Activated CD4-positive, CD25-positive, alpha-beta regulatory T cell treated with anti-CD3 and anti-CD28 coated beads, Interleukin-2, amount 50 U/mL, for 72 hours (primary cell): ENCODE data around the gene SERTAD2.

ENCODE experiments used
- DNase-seq: peaks from one replicate; pipeline ENCODE4 v3.0.0; 2021

Gene SERTAD2

DNA sequence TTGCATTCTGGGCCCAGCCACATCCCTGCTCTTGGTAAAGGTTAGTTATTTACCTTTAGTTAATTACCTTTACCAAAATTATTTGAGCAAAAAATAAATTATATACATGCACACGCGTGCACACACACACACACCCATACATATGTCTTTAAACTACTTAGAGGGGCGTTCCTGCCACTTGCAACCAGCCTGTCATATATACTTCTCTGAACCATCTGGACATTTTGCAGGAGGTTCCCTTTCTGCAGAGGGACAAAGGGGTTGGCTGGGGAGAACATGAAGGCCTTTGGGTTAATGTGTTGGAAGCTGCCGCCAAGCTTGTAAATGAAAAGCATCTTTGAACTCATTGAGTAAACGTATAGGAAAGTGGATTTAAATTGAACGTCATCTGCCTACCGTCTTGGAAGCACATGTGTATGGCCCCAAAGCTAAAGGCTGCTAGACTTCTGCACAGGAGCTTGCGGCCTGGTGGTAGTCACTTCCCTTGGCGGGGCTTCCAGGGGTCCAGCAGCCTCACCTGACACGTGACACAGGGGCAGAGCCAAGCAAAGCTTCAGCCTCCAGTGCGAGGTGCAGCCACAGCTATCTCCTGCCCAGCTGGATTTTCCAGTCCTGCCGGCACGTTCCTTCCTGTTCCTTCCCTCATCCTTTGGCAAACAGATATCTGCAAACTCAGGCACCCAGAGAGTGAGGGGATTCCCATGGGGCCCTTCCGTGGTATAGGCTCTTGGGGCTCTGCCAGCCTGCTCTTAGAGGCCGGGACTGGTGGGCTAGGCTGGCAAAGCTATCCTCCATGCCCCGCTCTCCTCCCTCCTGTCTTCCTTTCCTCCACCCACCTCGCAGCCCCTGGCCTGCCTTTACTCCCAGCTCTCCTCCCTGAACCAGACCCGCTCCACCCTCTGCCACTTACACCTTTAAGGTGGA lies 46.1 kb downstream of the SERTAD2 start:
- no peak for DNase-seq

DNA sequence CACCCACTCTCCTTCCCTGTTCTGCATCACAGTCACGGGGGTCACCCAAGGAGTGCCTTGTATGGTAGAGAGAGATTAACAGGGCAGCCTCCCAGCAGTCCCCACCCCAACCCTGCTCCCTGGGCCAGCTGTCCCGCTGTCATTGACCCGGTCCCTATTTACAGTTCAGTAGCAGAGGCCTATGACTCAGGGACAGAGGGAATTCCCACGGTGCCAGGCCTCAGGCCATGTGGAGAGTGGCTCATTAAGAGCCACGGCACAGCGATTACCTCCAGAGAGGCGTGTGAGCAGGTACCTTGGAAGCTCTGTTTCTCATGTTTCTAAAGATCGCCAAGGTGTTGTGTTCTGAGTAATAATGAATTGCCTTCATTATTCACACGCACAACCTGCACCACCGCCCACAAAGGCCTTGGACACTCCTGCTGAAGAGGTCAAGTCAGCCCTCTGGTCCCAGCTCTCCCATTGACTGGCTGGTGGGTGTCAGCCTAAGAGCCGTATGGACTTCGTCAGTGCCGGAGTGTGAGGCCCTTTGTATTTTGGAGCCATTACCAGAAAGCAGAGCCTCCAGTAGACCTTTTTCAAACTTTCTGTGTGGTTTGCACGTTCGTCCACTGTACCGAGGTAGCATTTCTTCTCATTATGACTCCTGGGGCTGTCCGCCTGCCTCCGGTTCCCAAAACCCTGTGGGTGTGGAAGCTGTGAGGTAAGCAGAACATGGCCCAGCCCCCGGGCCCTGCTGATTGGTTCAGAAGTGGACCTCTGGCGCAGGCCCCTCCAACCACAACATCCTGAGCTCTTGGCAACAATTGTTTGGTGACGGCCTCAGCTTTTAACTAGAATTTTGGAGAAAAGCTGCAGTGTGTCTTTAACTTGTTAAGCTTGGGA lies 47.0 kb downstream of the SERTAD2 start:
- DNase-seq, result peak; percentile 83

DNA sequence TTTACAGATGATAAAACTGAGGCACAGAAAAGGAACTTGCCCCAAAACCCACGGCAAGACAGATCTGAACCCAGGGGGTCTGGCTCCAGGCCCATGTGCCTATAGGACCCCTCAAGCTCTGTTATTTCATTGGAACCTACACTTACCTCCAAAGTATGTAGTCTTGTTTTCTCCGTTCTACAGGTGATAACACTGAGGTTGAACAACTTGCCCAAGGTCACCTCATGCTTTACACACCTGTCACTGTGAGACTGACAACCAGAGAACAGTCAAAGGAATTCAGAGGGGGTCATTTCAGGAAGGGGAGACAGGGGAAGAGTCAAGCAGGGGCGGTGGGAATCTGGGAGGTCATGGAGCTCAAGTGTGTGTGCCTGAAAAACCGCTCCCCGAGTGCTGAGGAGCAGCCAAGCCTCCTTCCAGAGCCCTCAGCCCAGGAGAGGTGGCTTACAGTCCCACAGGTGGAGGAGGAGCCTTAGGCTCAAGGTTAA lies 47.7 kb downstream of the SERTAD2 start:
- DNase-seq, result no peak

GRCh38 chr2:64605026-64605471 lies 48.7 kb downstream of the SERTAD2 start:
- no peak for DNase-seq

- DNase-seq, result no peak
Observed at GRCh38 chr2:64604155-64604554, 49.6 kb downstream of the SERTAD2 start.

DNA sequence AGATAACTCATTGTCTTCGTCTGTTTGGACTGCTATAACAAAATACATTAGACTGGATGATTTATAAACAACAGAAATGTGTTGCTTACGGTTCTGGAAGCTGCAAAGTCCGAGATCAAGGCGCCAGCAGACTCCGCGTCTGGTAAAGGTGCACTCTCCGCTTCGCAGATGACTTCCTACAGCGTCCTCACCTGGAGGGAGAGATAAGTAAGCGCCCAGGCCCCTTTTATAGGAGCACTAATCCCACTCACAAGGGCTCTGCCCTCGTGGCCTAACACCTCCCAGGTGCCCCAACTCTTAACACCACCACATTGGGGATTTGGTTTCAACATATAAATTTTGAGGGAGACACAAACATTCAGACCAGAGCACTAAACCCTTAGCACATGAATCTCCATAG lies 51.3 kb downstream of the SERTAD2 start:
- DNase-seq, result no peak

GRCh38 chr2:64601785-64602391 lies 51.8 kb downstream of the SERTAD2 start:
- no peak for DNase-seq

- DNase-seq, result no peak
Observed at GRCh38 chr2:64601034-64601754, 52.5 kb downstream of the SERTAD2 start.

DNA sequence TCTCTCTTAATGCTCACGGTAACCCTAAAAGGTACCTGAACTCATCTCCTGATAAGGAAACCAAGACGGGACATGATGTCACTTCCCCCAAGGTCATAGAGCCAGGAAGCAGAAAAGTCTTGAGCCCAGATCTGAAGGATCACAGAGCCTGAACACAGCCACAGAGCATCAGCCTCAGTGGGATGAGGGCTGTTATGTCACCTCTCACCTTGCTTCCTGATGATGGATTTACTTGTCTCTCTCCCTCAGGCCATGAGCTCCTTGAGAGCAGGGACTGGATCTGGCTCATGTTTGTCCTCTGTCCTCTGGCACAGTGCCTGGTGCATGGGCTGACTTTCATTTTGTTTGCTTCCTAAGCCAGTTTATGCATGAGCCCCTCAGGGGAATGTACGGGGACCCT lies 54.2 kb downstream of the SERTAD2 start:
- no peak for DNase-seq

GRCh38 chr2:64598226-64598625 lies 55.5 kb downstream of the SERTAD2 start:
- DNase-seq, result no peak

DNA sequence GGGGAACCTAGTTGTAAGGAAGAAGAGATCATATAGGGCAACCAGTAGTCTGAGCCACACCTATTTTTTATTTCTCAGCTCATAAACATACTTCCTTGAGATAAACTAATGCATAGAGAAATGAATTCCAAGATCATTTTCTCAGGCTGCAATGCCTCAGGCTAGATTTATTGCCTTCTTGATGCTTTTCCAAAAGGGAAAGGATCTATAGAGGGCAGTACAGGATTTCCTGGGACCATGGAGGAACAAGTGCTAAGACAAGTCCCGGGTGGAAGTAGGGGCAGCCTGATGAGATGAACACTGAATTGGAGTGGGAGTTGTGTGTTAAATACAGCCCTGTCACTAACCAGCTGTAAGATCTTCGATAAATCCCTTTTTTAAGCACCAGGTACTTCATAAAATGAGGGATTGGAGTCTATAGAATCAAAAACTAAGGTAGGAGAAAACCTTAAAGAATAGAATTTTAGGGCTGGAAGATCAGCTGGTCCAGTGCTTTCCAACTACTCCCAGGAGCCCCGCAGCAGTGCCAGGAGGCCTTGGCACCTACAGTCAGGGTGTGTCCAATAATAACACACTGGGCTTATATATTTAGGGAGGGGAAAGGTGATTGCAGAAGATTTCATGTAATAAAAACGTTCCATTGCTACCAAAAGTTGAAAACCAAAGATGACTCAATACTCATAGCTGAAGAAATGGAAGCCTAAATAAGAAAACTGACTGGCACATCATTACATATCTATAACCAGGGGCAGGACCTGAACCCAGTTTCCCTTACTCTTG lies 58.1 kb downstream of the SERTAD2 start:
- DNase-seq, result no peak

- DNase-seq, result no peak
Observed at GRCh38 chr2:64594226-64594989, 59.3 kb downstream of the SERTAD2 start.

DNA sequence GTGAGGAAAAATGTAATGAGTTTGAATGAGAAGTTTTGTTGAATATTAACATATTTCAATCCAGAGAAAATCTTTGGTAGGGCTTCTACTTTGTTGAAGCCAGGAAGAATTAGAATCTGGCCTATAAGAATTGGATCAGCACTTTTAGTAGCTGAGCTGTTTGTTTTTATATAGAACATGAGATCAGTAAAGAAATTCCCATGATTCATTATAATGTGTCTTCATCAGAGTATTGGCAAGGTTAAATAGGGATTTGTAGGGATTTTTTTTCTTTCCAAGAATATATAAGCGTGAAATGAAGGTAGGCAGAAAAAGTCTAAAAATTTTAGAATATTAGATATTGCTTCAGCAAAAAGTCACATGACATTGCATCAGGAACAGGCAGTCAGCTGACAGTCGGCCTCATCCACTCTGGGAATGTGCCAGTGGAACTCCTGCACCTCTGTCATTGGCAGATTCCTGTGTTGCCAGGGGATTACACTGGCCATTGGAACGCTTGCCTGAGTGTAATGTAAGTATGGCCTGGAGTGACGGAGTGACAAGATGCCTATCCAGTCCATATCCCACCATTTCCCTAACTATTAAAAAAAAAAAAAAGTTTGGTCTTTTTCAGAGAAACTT lies 60.6 kb downstream of the SERTAD2 start:
- DNase-seq, result no peak

GRCh38 chr2:64591188-64591587 lies 62.5 kb downstream of the SERTAD2 start:
- no peak for DNase-seq

GRCh38 chr2:64587561-64587960 lies 66.2 kb downstream of the SERTAD2 start:
- DNase-seq, result no peak

- DNase-seq, result no peak
Observed at GRCh38 chr2:64586883-64587481, 66.7 kb downstream of the SERTAD2 start.

GRCh38 chr2:64586054-64586453 lies 67.7 kb downstream of the SERTAD2 start:
- no peak for DNase-seq

GRCh38 chr2:64582774-64583340 lies 70.9 kb downstream of the SERTAD2 start:
- DNase-seq, result no peak

DNA sequence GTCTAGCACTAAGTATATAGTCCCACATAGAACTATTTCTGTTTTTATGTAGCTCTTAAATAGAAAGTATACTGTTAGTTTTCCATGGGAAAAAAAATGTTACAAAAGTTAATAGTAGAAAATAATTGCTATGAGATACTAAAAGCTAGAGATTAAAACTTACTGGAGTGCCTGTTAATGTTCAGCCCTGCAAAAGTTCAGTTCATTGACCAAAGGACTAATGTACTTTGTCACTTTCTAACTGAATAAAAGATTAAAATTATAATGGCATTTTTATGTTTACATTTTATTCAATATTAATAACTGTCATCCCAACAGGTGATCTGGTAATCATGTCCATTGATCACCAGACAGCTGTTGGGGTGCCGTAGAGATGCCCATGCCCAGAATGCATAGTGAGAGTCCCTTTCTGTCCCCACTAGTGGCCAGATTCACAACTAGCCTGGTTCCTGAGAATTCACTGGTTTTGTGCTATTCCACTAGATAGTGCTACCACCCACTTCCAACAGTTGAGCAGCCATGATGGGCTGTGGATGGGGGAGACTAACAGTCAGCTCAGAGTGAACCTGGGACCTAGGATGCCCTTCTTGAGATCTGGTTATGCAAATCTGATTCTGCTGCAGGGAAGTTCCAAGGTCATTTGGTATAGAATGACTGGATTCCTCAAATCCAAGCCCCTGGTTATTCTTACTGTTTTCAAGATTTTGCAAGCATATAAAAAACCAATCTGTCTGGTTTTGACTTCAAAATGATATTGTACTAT lies 71.8 kb downstream of the SERTAD2 start:
- DNase-seq, result no peak
